ENCODE data around the gene SMIM17.

DNA sequence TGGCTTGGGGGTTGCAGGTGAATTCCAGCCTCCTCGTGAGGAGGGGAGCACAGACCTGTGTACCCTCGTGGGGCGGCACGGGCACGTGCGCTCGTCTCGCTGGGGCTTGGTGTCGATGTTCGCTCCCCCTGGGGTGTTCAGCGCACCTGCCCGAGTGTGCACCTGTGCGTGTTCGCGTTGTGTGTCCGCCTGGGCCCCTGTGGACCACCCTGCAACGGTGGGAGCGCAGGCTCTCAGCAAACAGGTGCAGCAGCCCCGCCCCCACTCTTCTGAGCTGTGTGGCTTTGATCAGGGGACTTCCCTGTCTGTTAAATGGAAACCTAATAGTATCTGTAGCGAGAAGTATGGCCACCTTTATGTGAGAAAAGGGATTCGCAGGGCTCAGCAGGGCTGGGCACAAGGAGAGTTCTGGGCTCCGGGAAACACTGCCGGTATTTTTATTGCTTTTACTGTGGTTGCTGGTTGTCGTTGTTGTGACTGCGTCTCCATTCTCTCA lies 549 bp downstream of the SMIM17 start:
- TF ChIP-seq, protein P1, sequence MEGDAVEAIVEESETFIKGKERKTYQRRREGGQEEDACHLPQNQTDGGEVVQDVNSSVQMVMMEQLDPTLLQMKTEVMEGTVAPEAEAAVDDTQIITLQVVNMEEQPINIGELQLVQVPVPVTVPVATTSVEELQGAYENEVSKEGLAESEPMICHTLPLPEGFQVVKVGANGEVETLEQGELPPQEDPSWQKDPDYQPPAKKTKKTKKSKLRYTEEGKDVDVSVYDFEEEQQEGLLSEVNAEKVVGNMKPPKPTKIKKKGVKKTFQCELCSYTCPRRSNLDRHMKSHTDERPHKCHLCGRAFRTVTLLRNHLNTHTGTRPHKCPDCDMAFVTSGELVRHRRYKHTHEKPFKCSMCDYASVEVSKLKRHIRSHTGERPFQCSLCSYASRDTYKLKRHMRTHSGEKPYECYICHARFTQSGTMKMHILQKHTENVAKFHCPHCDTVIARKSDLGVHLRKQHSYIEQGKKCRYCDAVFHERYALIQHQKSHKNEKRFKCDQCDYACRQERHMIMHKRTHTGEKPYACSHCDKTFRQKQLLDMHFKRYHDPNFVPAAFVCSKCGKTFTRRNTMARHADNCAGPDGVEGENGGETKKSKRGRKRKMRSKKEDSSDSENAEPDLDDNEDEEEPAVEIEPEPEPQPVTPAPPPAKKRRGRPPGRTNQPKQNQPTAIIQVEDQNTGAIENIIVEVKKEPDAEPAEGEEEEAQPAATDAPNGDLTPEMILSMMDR (IDR thresholded peaks at IDR 0.05) = no peak
- no peak for TF ChIP-seq POLR2A (IDR thresholded peaks at IDR 0.05)
